Activated naive CD4-positive, alpha-beta T cell treated with anti-CD3 and anti-CD28 coated beads, Interleukin-2, amount 50 U/mL, for 24 hours (primary cell): ENCODE measurements around the gene SLX4IP.

Experiments used
- H3K27ac Mint-ChIP-seq: one replicate; pipeline ENCODE4 v1.8.0; 2021; ENCODE audit warnings: mild to moderate bottlenecking, mixed read lengths
- H3K27me3 Mint-ChIP-seq: one replicate; pipeline ENCODE4 v1.8.0; 2021; ENCODE audit warnings: mixed read lengths
- H3K36me3 Mint-ChIP-seq: one replicate; pipeline ENCODE4 v1.8.0; 2021; ENCODE audit warnings: mixed read lengths
- H3K4me1 Mint-ChIP-seq: one replicate; pipeline ENCODE4 v1.8.0; 2021; ENCODE audit warnings: mixed read lengths
- H3K4me3 Mint-ChIP-seq: one replicate; pipeline ENCODE4 v1.8.0; 2021; ENCODE audit warnings: mild to moderate bottlenecking, mixed read lengths
- H3K9me3 Mint-ChIP-seq: one replicate; pipeline ENCODE4 v1.8.0; 2021; ENCODE audit warnings: mixed read lengths

Gene SLX4IP

GRCh38 chr20:10657453-10657852, 222.3 kb downstream of the SLX4IP start:
- no peak overlapping the region for H3K4me3 Mint-ChIP-seq
- no peaks in the 10 kb centered on the region for H3K9me3 Mint-ChIP-seq
- no peaks in the 10 kb centered on the region for H3K36me3 Mint-ChIP-seq
- H3K4me1 Mint-ChIP-seq = no peaks in the 10 kb centered on the region
- peaks cover 8% of the 10 kb centered on the region for H3K27me3 Mint-ChIP-seq
- no peak overlapping the region for H3K27ac Mint-ChIP-seq

GRCh38 chr20:10658051-10658823, 223.1 kb downstream of the SLX4IP start:
- Mint-ChIP-seq H3K4me3 (no peak overlapping the region), H3K27me3 (peaks cover 8% of the 10 kb centered on the region), H3K4me1 (no peaks in the 10 kb centered on the region), H3K36me3 (no peaks in the 10 kb centered on the region), H3K9me3 (no peaks in the 10 kb centered on the region), H3K27ac (no peak overlapping the region)

GRCh38 chr20:10658876-10659632, 223.9 kb downstream of the SLX4IP start:
- Mint-ChIP-seq H3K27me3 (peaks cover 10% of the 10 kb centered on the region), H3K4me1 (no peaks in the 10 kb centered on the region), H3K36me3 (no peaks in the 10 kb centered on the region)

GRCh38 chr20:10659651-10660601, 224.8 kb downstream of the SLX4IP start:
- H3K4me1 Mint-ChIP-seq = no peaks in the 10 kb centered on the region
- no peak overlapping the region for H3K4me3 Mint-ChIP-seq
- H3K36me3 Mint-ChIP-seq = no peaks in the 10 kb centered on the region
- H3K9me3 Mint-ChIP-seq = no peaks in the 10 kb centered on the region
- no peak overlapping the region for H3K27ac Mint-ChIP-seq
- H3K27me3 Mint-ChIP-seq = peaks cover 12% of the 10 kb centered on the region

More at GRCh38 chr20:10658876-10659632, 223.9 kb downstream of the SLX4IP start:
- H3K9me3 Mint-ChIP-seq = no peaks in the 10 kb centered on the region
- no peak overlapping the region for H3K27ac Mint-ChIP-seq
- no peak overlapping the region for H3K4me3 Mint-ChIP-seq

- Mint-ChIP-seq H3K27me3 (peaks cover 15% of the 10 kb centered on the region), H3K27ac (no peak overlapping the region), H3K4me1 (no peaks in the 10 kb centered on the region), H3K36me3 (no peaks in the 10 kb centered on the region), H3K4me3 (no peak overlapping the region), H3K9me3 (no peaks in the 10 kb centered on the region)
These were observed 225.6 kb downstream of the SLX4IP start for GRCh38 chr20:10660661-10661060.

- no peak overlapping the region for H3K27ac Mint-ChIP-seq
- H3K4me1 Mint-ChIP-seq = no peaks in the 10 kb centered on the region
- peaks cover 18% of the 10 kb centered on the region for H3K27me3 Mint-ChIP-seq
- no peaks in the 10 kb centered on the region for H3K36me3 Mint-ChIP-seq
- no peaks in the 10 kb centered on the region for H3K9me3 Mint-ChIP-seq
- H3K4me3 Mint-ChIP-seq = no peak overlapping the region
These were observed 226.2 kb downstream of the SLX4IP start for GRCh38 chr20:10661261-10661660.

- no peaks in the 10 kb centered on the region for H3K36me3 Mint-ChIP-seq
- H3K9me3 Mint-ChIP-seq = no peaks in the 10 kb centered on the region
- H3K27ac Mint-ChIP-seq = no peak overlapping the region
- H3K27me3 Mint-ChIP-seq = peaks cover 18% of the 10 kb centered on the region
- no peaks in the 10 kb centered on the region for H3K4me1 Mint-ChIP-seq
- H3K4me3 Mint-ChIP-seq = no peak overlapping the region
These were observed 227.0 kb downstream of the SLX4IP start for GRCh38 chr20:10662151-10662550.

- no peaks in the 10 kb centered on the region for H3K36me3 Mint-ChIP-seq
- no peaks in the 10 kb centered on the region for H3K4me1 Mint-ChIP-seq
- H3K27ac Mint-ChIP-seq = no peak overlapping the region
- no peaks in the 10 kb centered on the region for H3K9me3 Mint-ChIP-seq
- H3K4me3 Mint-ChIP-seq = no peak overlapping the region
- H3K27me3 Mint-ChIP-seq = peaks cover 17% of the 10 kb centered on the region
These were observed 227.8 kb downstream of the SLX4IP start for GRCh38 chr20:10662661-10663458.

- no peaks in the 10 kb centered on the region for H3K9me3 Mint-ChIP-seq
- H3K4me3 Mint-ChIP-seq = no peak overlapping the region
- no peaks in the 10 kb centered on the region for H3K36me3 Mint-ChIP-seq
- no peaks in the 10 kb centered on the region for H3K4me1 Mint-ChIP-seq
- H3K27ac Mint-ChIP-seq = no peak overlapping the region
- peaks cover 19% of the 10 kb centered on the region for H3K27me3 Mint-ChIP-seq
These were observed 228.7 kb downstream of the SLX4IP start for GRCh38 chr20:10663756-10664155.

- Mint-ChIP-seq H3K9me3 (no peaks in the 10 kb centered on the region), H3K36me3 (no peaks in the 10 kb centered on the region), H3K4me3 (no peak overlapping the region), H3K27ac (no peak overlapping the region), H3K4me1 (no peaks in the 10 kb centered on the region), H3K27me3 (peaks cover 21% of the 10 kb centered on the region)
These were observed 230.0 kb downstream of the SLX4IP start for GRCh38 chr20:10665027-10665561.

GRCh38 chr20:10665791-10666190, 230.7 kb downstream of the SLX4IP start:
- no peak overlapping the region for H3K4me3 Mint-ChIP-seq
- H3K27ac Mint-ChIP-seq = no peak overlapping the region
- peaks cover 27% of the 10 kb centered on the region for H3K27me3 Mint-ChIP-seq

GRCh38 chr20:10666221-10667076, 231.3 kb downstream of the SLX4IP start:
- H3K27me3 Mint-ChIP-seq = peaks cover 30% of the 10 kb centered on the region
- no peak overlapping the region for H3K27ac Mint-ChIP-seq
- H3K4me3 Mint-ChIP-seq = no peak overlapping the region
- H3K36me3 Mint-ChIP-seq = no peaks in the 10 kb centered on the region
- peaks cover 4% of the 10 kb centered on the region for H3K4me1 Mint-ChIP-seq
- no peaks in the 10 kb centered on the region for H3K9me3 Mint-ChIP-seq

More at GRCh38 chr20:10665791-10666190, 230.7 kb downstream of the SLX4IP start:
- no peaks in the 10 kb centered on the region for H3K36me3 Mint-ChIP-seq
- H3K9me3 Mint-ChIP-seq = no peaks in the 10 kb centered on the region
- no peaks in the 10 kb centered on the region for H3K4me1 Mint-ChIP-seq

GRCh38 chr20:10667077-10667401, 231.9 kb downstream of the SLX4IP start:
- peaks cover 6% of the 10 kb centered on the region for H3K4me1 Mint-ChIP-seq
- H3K27me3 Mint-ChIP-seq = peaks cover 28% of the 10 kb centered on the region
- H3K27ac Mint-ChIP-seq = no peak overlapping the region
- H3K36me3 Mint-ChIP-seq = no peaks in the 10 kb centered on the region
- H3K9me3 Mint-ChIP-seq = no peaks in the 10 kb centered on the region
- no peak overlapping the region for H3K4me3 Mint-ChIP-seq

- Mint-ChIP-seq H3K9me3 (no peaks in the 10 kb centered on the region), H3K27ac (no peak overlapping the region), H3K4me3 (no peak overlapping the region), H3K27me3 (peaks cover 32% of the 10 kb centered on the region), H3K4me1 (peaks cover 12% of the 10 kb centered on the region), H3K36me3 (no peaks in the 10 kb centered on the region)
These were observed 232.6 kb downstream of the SLX4IP start for GRCh38 chr20:10667560-10668167.
